Measurements from ENCODE around the gene HSPA1B. TPM values are rescaled to one million over a fixed set of nuclear protein-coding genes. Genes with fewer than 3 reads are reported as not detected.
"Not testable (repeated sequence)": the region's sequence is repeated elsewhere in the genome, so short reads cannot be mapped to it uniquely, and the experiment has no call there.

Gene HSPA1B
- total and polyA plus RNA-seq, 2 experiments from 2014 or later = 88.8 to 184 TPM

DNA sequence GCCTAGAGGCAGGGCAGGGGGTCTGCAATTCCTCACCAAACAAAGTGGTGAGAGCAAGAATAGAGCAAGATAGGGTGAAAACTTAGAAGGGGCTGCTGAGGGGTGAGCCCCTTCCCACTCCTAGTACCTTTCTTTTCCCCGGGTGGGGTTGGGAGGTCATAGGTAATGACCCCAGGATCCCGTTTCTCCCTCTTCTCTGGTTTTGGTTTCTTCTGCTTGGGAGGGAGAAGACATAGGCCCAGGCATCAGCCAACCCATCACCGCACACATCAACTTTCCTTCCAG lies 35.5 kb upstream of the HSPA1B start:
- no peaks in the 10 kb centered on the region for H3K27me3 ChIP-seq
- no peak overlapping the region for H3K27ac ChIP-seq
- no peak overlapping the region for H3K4me3 ChIP-seq
- H3K36me3 ChIP-seq = peaks cover 9% of the 10 kb centered on the region
- no peaks in the 10 kb centered on the region for H3K9me3 ChIP-seq (ENCODE audit: low read depth)
- H3K4me1 ChIP-seq (ENCODE audit: low read depth) = peaks cover 7% of the 10 kb centered on the region
- DNase-seq (ENCODE audit: low read depth in 1 of 2, low spot score in 1 of 2) = no peak
- no peak for TF ChIP-seq CTCF (IDR thresholded peaks at IDR 0.05; ENCODE audit: low read depth, low read length)

- no peak overlapping the region for H3K27ac ChIP-seq
- no peak overlapping the region for H3K4me3 ChIP-seq
Observed at GRCh38 chr6:31792761-31793171, 34.8 kb upstream of the HSPA1B start.

DNA sequence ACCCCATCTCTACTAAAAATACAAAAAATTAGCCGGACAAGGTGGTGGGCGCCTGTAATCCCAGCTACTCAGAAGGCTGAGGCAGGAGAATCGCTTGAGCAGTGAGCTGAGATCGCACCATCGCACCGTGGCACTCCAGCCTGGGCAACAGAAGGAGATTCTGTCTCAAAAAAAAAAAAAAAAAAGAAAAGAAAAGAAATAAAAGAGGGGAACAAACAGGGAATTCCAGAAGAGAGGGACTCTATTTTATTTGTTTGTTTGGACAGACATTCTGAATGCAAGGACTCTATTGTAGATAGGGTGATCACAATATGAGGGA lies 33.7 kb upstream of the HSPA1B start:
- H3K27ac ChIP-seq, H3K36me3 ChIP-seq: not testable (repeated sequence)
- peak overlapping the region; percentile 76 for H3K4me3 ChIP-seq

More at GRCh38 chr6:31792761-31793171, 34.8 kb upstream of the HSPA1B start:
- Histone ChIP-seq H3K9me3 (ENCODE audit: low read depth) (no peaks in the 10 kb centered on the region), H3K4me1 (ENCODE audit: low read depth) (peaks cover 7% of the 10 kb centered on the region), H3K36me3 (peaks cover 9% of the 10 kb centered on the region), H3K27me3 (no peaks in the 10 kb centered on the region)
- TF ChIP-seq CTCF (IDR thresholded peaks at IDR 0.05; ENCODE audit: low read depth, low read length) = no peak
- DNase-seq (ENCODE audit: low read depth in 1 of 2, low spot score in 1 of 2) = peak in 1 of 2 donors; percentile 18

GRCh38 chr6:31794294-31794865 lies 33.2 kb upstream of the HSPA1B start:
- no peaks in the 10 kb centered on the region for H3K9me3 ChIP-seq (ENCODE audit: low read depth)
- peaks cover 6% of the 10 kb centered on the region for H3K36me3 ChIP-seq
- peak in 1 of 2 donors; percentile 52 for DNase-seq (ENCODE audit: low read depth in 1 of 2, low spot score in 1 of 2)
- H3K27ac ChIP-seq = peak overlapping the region; percentile 100
- H3K4me1 ChIP-seq (ENCODE audit: low read depth) = peaks cover 7% of the 10 kb centered on the region
- no peaks in the 10 kb centered on the region for H3K27me3 ChIP-seq
- peak overlapping the region; percentile 76 for H3K4me3 ChIP-seq
- no peak for TF ChIP-seq CTCF (IDR thresholded peaks at IDR 0.05; ENCODE audit: low read depth, low read length)

More for the DNA sequence above, 33.7 kb upstream of the HSPA1B start:
- H3K4me1 ChIP-seq (ENCODE audit: low read depth); H3K27me3 ChIP-seq; DNase-seq (ENCODE audit: low read depth in 1 of 2, low spot score in 1 of 2); H3K9me3 ChIP-seq (ENCODE audit: low read depth): not testable (repeated sequence)

DNA sequence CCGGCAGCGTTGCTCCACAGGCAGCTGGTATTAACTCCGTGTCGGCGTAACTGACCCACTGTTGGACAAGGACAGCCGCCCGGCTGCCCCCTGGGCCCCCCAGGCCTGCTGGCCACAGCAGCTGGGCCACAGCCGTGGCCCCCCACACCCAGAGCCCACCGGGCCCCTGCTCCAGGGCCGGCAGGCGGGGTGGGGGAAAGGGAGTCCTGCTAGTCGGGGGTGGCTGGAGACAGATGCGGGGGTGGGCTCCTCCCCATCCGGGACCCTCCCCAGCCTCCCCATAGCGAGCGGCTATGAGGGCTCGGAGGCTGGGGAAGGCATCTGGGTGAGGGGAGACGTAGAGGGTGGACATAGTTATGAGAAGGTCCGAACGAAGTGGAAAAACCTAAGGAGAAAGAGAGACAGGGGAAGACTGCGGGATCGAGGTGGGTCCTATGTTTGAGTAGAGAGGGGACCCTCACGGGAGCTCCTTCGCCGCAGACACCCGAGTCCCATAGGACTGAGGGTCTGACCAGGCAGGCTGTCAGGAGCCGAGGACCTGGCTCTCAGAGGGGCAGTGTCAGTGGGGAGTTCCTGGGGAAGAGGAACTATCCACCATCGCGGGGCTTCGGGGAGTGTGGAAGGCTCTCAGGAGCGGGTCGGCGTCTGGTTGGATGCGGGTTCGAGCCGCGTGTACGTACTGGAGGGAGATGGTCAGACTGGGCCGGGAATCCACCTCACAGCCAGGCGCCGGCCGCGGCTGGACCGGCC lies 32.5 kb upstream of the HSPA1B start:
- Histone ChIP-seq H3K27ac (peak overlapping the region; percentile 100), H3K4me3 (peak overlapping the region; percentile 76), H3K9me3 (ENCODE audit: low read depth) (no peaks in the 10 kb centered on the region), H3K4me1 (ENCODE audit: low read depth) (peaks cover 7% of the 10 kb centered on the region), H3K27me3 (no peaks in the 10 kb centered on the region), H3K36me3 (peaks cover 6% of the 10 kb centered on the region)
- no peak for TF ChIP-seq CTCF (IDR thresholded peaks at IDR 0.05; ENCODE audit: low read depth, low read length)
- peak; percentile 5 to 29 for DNase-seq (ENCODE audit: low read depth in 1 of 2, low spot score in 1 of 2)

- DNase-seq (ENCODE audit: low read depth in 1 of 2, low spot score in 1 of 2) = peak; percentile 93 to 96
- peaks cover 7% of the 10 kb centered on the region for H3K4me1 ChIP-seq (ENCODE audit: low read depth)
- H3K4me3 ChIP-seq = peak within 1 kb of the TSS; percentile 76
- no peaks in the 10 kb centered on the region for H3K27me3 ChIP-seq
- H3K27ac ChIP-seq = peak within 1 kb of the TSS; percentile 100
- H3K36me3 ChIP-seq = peaks cover 6% of the 10 kb centered on the region
- peak; percentile 71 for TF ChIP-seq CTCF (IDR thresholded peaks at IDR 0.05; ENCODE audit: low read depth, low read length)
- H3K9me3 ChIP-seq (ENCODE audit: low read depth) = no peaks in the 10 kb centered on the region
Observed at GRCh38 chr6:31795616-31796298, 31.8 kb upstream of the HSPA1B start, which contains the start of gene VARS1. VARS1 (minus strand) TSS chr6:31795752; CDS start chr6:31795217, 535 bp downstream.

Measured in cardiac muscle cell (in vitro differentiated cells and primary cell).